Epithelial cell of esophagus (primary cell): Measurements from ENCODE around the gene ROR2.

Experiments
- DNase-seq: peaks from one replicate; pipeline ENCODE4 v3.0.0; 2010; ENCODE audit warnings: low read depth
- H3K4me3 ChIP-seq: 2 replicates; pipeline ENCODE4 v1.5.1; 2011; ENCODE audit warnings: mild to moderate bottlenecking, low read length, control low read depth
- CTCF ChIP-seq: IDR thresholded peaks from 2 replicates; pipeline ENCODE4 v1.5.1; 2011; ENCODE audit warnings: low read depth, mild to moderate bottlenecking, low read length, control low read depth, inconsistent platforms; ENCODE audit not compliant: insufficient read depth; ENCODE audit errors: missing control alignments

Gene ROR2

DNA sequence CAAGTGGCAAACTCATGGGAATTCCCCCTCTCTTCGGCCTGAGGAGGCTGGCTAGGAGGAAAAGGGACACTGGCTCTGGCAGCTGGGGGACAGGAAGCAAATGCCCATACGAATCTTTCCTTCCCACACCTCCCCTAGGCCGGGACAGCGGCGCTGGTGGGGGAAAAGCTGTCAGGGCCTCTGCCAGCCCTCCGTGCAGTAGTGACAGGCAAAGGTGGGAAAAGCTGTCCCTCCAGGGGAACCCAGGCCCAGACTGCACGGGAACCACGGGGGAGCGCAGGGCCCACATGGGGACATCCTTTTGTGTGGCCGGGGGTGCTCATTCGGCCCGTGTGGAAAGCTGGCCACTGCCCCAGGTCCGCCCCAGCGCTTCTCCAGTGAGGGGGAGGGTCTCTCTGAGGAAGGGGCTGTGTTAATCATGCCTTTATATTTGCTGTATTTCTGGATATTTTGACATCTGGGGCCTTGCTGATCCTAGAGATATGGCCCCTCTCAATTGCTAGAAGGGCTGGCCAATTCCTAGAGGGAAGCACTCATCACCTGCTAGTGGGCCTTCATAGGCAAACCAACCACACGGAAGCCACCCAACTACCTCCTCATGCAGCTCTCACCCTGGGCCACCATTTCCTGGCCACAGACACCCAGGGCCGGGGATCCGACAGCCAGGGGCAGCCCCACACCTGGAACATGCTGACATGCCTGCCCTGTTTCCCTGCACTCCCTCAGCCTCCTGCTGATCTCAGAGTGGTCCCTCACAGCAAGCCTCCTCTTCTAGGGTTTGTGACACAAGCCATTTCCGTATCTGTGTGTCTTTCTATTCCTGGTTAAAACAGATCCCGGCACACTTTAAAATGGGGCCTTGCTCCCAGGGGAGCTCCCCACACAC lies 138.8 kb downstream of the ROR2 start:
- TF ChIP-seq CTCF: no peak
- DNase-seq: no peak
- H3K4me3 ChIP-seq: no peak overlapping the region

GRCh38 chr9:91810286-91810905 lies 139.6 kb downstream of the ROR2 start:
- no peak overlapping the region for H3K4me3 ChIP-seq
- DNase-seq: no peak
- no peak for TF ChIP-seq CTCF

DNA sequence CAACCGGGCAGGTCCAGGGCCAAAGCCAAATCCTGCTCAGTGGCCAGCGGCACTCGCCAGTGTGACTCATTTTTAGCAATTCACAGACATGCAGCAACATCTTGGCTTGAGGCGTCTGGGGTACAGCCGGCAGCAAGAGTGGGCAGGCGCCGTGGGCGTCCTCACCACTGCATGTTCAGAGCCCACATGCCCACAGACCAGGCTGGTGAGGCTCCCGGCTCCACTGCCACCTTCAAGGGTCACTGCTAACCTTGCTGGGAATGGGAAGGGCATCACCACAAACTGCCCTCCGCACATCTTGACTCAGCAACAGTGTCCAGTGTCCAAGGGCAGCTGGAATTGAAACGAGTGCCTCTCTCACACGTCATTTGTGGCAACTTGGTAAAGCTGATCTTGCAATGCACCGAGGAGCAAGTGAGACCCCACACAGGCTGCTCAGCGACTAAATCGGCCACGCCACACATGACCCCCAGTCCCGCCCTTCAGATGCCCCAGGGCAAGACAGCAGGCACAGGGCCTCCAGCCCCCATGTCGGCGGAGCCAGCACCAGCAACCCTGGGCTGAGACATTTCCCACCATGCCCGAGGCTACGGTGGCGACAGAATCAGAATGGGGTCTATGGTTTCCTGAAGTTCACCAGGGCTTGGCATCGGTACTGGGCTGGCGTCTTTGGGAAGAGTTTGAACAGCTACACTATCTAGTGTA lies 140.3 kb downstream of the ROR2 start:
- no peak for DNase-seq
- H3K4me3 ChIP-seq: no peak overlapping the region
- no peak for TF ChIP-seq CTCF

- no peak for DNase-seq
- H3K4me3 ChIP-seq: no peak overlapping the region
- TF ChIP-seq CTCF: no peak
These were observed 142.3 kb downstream of the ROR2 start for GRCh38 chr9:91807643-91808246.

DNA sequence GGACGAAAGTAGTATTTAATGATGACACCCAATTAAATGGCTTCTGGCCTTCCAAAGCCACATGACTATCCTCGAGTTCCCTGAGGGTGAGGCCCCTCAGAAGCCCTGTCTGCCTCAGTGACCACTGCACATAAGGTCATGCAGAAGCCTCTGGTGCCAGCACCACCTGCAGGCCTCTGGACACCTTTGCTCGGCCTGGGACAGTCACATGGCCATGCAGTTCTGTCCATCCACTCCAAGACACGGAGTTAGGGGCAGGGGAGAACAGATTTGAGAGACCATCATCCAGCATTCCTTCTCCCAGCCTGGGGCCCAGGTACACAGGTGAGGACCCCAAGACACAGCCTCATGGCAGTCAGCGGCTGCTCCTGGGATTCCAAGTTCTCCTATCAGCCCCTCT lies 145.0 kb downstream of the ROR2 start:
- no peak overlapping the region for H3K4me3 ChIP-seq
- DNase-seq: no peak
- no peak for TF ChIP-seq CTCF

- TF ChIP-seq CTCF: no peak
- no peak for DNase-seq
These were observed 145.9 kb downstream of the ROR2 start for GRCh38 chr9:91803970-91804752.

More at GRCh38 chr9:91803970-91804752, 145.9 kb downstream of the ROR2 start:
- no peak overlapping the region for H3K4me3 ChIP-seq
